B cell (primary cell): Measurements from ENCODE around the gene GPER1.

Experiments used
- CTCF ChIP-seq: fragments of 200-600 bp; IDR thresholded peaks from one replicate; pipeline ENCODE4 v1.8.0; 2022; ENCODE audit warnings: antibody characterized with exemption, mild to moderate bottlenecking
- EZH2 ChIP-seq: IDR thresholded peaks from 2 replicates; pipeline ENCODE4 v1.6.1; 2012; ENCODE audit warnings: borderline replicate concordance, low read depth, mild to moderate bottlenecking, moderate library complexity, low read length; ENCODE audit not compliant: insufficient read depth, poor library complexity, severe bottlenecking

- TF ChIP-seq CTCF (no peak), EZH2 (no peak)
These were observed 37.7 kb downstream of the GPER1 start for GRCh38 chr7:1125603-1125969.
